H1 (cell line): Measurements from ENCODE around the gene TBC1D24. TPM values are rescaled to one million over a fixed set of nuclear protein-coding genes. Genes with fewer than 3 reads are reported as not detected.

Source experiments
- CEBPB ChIP-seq: IDR thresholded peaks from 2 replicates; pipeline ENCODE4 v1.6.1; 2012; ENCODE audit warnings: low read depth, low read length
- EZH2 ChIP-seq: fragments of 200-600 bp; sonication (generic); IDR thresholded peaks from 2 replicates; pipeline ENCODE4 v1.7.1; 2012; ENCODE audit warnings: low read depth, mild to moderate bottlenecking, moderate library complexity, low read length, inconsistent platforms; ENCODE audit not compliant: severe bottlenecking
- JUND ChIP-seq: IDR thresholded peaks from 2 replicates; pipeline ENCODE4 v1.6.1; 2011; ENCODE audit warnings: mild to moderate bottlenecking, improper control_type of control experiment, low read length
- KDM4A ChIP-seq: IDR thresholded peaks from one replicate; pipeline ENCODE4 v1.7.1; 2012; ENCODE audit warnings: low read depth, mild to moderate bottlenecking, moderate library complexity, low read length, inconsistent platforms; ENCODE audit not compliant: severe bottlenecking
- SIN3A ChIP-seq, 2 experiments: IDR thresholded peaks in 1 of 2; conservative IDR thresholded peaks in 1 of 2; 2 replicates each; pipeline ENCODE4 v1.6.1; 2011 to 2012; ENCODE audit warnings: low read length in 2 of 2, improper control_type of control experiment in 1 of 2, low read depth in 1 of 2, mild to moderate bottlenecking in 1 of 2
- polyA plus RNA-seq, 7 experiments: library from polyadenylated mRNA; depleted of rRNA in 3 of 7; stranded (reverse) in 5 of 7; unstranded in 2 of 7; fragments of >200 nt in 5 of 7; fragments of 200-250 nt in 2 of 7; gene quantifications; 1 replicate in 5 of 7; 2 replicates in 1 of 7; 4 replicates in 1 of 7; pipeline versions ENCODE4 v1.2.1 to v1.2.3, GENCODE V29; 2011 to 2013; ENCODE audit warnings: missing spikeins in 2 of 7, mixed read lengths in 2 of 7
- total RNA-seq: library from RNA; stranded (reverse); fragmentation: NEBNext Ultra II Directional; extraction: Animal tissue kit (Norgen Biotek cat#: 25700); gene quantifications from 2 replicates; pipeline ENCODE4 v1.2.1, GENCODE V29; 2021
- TF ChIP-seq, protein P1 (sequence below): fragments of 300-600 bp; sonication (generic); IDR thresholded peaks from 2 replicates; pipeline ENCODE4 v1.7.1; 2012; ENCODE audit warnings: low read length, moderate library complexity, mild to moderate bottlenecking, inconsistent platforms; ENCODE audit not compliant: insufficient replicate concordance

Gene TBC1D24
- total and polyA plus RNA-seq, 2 of the 8 experiments (the other 6 are each of a cell fraction or from before 2014, with no cell fraction given), result 8.7 to 21.5 TPM

DNA sequence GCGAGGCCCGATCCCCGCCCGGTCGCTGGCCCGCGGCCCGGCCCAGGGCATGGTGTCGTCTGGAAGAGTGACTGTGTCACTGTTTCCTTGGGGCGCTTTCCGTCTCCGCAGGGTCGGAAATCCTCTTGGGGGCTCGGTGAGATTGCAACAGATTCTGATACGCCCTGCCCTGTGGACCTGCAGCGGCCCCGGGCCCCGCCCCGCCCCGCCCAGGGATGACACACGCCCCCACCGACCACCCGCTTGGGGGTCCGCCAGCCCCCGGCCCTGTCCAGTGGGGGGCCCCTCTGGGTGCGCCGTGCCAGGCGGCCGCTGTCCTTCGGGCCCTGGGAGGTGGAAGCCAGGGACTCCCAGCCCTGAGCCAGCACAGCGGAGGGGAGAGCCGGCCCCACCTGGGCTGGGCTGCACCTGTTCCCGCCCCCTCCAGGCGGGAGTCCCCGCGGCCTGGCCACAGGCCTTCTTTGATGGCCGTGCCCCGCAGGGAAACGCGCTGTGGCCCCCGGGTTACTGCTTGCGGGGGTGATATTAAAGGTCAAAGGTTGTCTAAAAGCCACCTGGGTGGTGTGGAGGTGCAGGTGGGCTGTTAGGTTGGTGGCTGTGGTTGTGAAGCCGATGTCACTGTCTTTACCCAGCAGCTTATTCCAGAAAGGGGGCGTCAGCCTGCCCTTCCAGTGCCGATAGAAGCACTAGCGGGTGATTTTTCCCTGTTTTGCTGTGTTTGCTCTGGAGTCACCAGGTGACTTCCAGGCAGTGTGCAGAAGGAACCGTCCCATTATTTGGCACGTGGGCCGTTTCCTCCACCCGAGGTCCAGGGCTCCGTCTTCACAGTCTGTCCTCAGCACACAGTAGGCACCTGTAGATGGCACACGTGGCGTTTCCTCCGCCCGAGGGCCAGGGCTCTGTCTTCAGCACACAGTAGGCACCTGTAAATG is 752 bp downstream of the TBC1D24 start (continued):
- TF ChIP-seq, protein P1, sequence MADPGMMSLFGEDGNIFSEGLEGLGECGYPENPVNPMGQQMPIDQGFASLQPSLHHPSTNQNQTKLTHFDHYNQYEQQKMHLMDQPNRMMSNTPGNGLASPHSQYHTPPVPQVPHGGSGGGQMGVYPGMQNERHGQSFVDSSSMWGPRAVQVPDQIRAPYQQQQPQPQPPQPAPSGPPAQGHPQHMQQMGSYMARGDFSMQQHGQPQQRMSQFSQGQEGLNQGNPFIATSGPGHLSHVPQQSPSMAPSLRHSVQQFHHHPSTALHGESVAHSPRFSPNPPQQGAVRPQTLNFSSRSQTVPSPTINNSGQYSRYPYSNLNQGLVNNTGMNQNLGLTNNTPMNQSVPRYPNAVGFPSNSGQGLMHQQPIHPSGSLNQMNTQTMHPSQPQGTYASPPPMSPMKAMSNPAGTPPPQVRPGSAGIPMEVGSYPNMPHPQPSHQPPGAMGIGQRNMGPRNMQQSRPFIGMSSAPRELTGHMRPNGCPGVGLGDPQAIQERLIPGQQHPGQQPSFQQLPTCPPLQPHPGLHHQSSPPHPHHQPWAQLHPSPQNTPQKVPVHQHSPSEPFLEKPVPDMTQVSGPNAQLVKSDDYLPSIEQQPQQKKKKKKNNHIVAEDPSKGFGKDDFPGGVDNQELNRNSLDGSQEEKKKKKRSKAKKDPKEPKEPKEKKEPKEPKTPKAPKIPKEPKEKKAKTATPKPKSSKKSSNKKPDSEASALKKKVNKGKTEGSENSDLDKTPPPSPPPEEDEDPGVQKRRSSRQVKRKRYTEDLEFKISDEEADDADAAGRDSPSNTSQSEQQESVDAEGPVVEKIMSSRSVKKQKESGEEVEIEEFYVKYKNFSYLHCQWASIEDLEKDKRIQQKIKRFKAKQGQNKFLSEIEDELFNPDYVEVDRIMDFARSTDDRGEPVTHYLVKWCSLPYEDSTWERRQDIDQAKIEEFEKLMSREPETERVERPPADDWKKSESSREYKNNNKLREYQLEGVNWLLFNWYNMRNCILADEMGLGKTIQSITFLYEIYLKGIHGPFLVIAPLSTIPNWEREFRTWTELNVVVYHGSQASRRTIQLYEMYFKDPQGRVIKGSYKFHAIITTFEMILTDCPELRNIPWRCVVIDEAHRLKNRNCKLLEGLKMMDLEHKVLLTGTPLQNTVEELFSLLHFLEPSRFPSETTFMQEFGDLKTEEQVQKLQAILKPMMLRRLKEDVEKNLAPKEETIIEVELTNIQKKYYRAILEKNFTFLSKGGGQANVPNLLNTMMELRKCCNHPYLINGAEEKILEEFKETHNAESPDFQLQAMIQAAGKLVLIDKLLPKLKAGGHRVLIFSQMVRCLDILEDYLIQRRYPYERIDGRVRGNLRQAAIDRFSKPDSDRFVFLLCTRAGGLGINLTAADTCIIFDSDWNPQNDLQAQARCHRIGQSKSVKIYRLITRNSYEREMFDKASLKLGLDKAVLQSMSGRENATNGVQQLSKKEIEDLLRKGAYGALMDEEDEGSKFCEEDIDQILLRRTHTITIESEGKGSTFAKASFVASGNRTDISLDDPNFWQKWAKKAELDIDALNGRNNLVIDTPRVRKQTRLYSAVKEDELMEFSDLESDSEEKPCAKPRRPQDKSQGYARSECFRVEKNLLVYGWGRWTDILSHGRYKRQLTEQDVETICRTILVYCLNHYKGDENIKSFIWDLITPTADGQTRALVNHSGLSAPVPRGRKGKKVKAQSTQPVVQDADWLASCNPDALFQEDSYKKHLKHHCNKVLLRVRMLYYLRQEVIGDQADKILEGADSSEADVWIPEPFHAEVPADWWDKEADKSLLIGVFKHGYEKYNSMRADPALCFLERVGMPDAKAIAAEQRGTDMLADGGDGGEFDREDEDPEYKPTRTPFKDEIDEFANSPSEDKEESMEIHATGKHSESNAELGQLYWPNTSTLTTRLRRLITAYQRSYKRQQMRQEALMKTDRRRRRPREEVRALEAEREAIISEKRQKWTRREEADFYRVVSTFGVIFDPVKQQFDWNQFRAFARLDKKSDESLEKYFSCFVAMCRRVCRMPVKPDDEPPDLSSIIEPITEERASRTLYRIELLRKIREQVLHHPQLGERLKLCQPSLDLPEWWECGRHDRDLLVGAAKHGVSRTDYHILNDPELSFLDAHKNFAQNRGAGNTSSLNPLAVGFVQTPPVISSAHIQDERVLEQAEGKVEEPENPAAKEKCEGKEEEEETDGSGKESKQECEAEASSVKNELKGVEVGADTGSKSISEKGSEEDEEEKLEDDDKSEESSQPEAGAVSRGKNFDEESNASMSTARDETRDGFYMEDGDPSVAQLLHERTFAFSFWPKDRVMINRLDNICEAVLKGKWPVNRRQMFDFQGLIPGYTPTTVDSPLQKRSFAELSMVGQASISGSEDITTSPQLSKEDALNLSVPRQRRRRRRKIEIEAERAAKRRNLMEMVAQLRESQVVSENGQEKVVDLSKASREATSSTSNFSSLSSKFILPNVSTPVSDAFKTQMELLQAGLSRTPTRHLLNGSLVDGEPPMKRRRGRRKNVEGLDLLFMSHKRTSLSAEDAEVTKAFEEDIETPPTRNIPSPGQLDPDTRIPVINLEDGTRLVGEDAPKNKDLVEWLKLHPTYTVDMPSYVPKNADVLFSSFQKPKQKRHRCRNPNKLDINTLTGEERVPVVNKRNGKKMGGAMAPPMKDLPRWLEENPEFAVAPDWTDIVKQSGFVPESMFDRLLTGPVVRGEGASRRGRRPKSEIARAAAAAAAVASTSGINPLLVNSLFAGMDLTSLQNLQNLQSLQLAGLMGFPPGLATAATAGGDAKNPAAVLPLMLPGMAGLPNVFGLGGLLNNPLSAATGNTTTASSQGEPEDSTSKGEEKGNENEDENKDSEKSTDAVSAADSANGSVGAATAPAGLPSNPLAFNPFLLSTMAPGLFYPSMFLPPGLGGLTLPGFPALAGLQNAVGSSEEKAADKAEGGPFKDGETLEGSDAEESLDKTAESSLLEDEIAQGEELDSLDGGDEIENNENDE, result no peak
- TF ChIP-seq SIN3A (conservative IDR thresholded peaks at IDR 0.05 in 1 of 2, IDR thresholded peaks at IDR 0.05 in 1 of 2; ENCODE audit: low read depth in 1 of 2, low read length in 2 of 2) (no peak; a peak in 1 of 4 replicates), EZH2 (no peak), JUND (no peak), CEBPB (0 out of 2 replicates have a peak, but pooled peaks have one; percentile 34), KDM4A (peak; percentile 0)
